Measurements from ENCODE around the gene ADARB1. TPM values are rescaled to one million over a fixed set of nuclear protein-coding genes. Genes with fewer than 3 reads are reported as not detected.

ADARB1 gene
- polyA plus RNA-seq, 1 of the 3 experiments (the other 2 are of a cell fraction): 7.8 TPM

GRCh38 chr21:45155910-45156309 lies 81.5 kb downstream of the ADARB1 start:
- Histone ChIP-seq H3K9ac (no peak overlapping the region), H3K9me2 (no peaks in the 10 kb centered on the region), H3K9me3 (no peaks in the 10 kb centered on the region), H3K79me2 (ENCODE audit: insufficient read depth) (no peaks in the 10 kb centered on the region), H3F3A (replicated peaks; ENCODE audit: insufficient read depth) (peaks cover 5% of the 10 kb centered on the region), H4K20me1 (ENCODE audit: insufficient read depth) (no peaks in the 10 kb centered on the region), H3K36me3 (replicated peaks in 1 of 2; ENCODE audit: control insufficient read depth in 1 of 2, insufficient read depth in 2 of 2, low read length in 1 of 2) (no peaks in the 10 kb centered on the region), H3K27me3 (ENCODE audit: insufficient read depth) (no peaks in the 10 kb centered on the region), H3K4me2 (no peak overlapping the region), H3K4me1 (ENCODE audit: control insufficient read depth in 1 of 2, insufficient read depth in 2 of 2, low read depth in 1 of 2, low read length in 1 of 2) (peaks cover 19 to 81% of the 10 kb centered on the region in 2 experiments), H3K4me3 (ENCODE audit: low read depth in 2 of 2, low read length in 1 of 2) (no peak overlapping the region), H2AFZ (ENCODE audit: low read depth) (no peak overlapping the region), H3K27ac (ENCODE audit: low read depth in 2 of 2, low read length in 1 of 2) (no peak overlapping the region)
- ChIA-PET CTCF (no interaction called here), POLR2A (no interaction called here)
- TF ChIP-seq NRF1 (IDR thresholded peaks at IDR 0.05; ENCODE audit: low read depth, low read length): no peak
- TF ChIP-seq PBX3 (IDR thresholded peaks at IDR 0.05): no peak
- TF ChIP-seq CHD2 (IDR thresholded peaks at IDR 0.05; ENCODE audit: low read length, partially characterized antibody): no peak
- no peak for TF ChIP-seq MXI1 (IDR thresholded peaks at IDR 0.05; ENCODE audit: low read depth, low read length)
- no peak for TF ChIP-seq JUND (IDR thresholded peaks at IDR 0.05)
- no peak for TF ChIP-seq NFIC (IDR thresholded peaks at IDR 0.05; ENCODE audit: borderline replicate concordance)
- no peak for TF ChIP-seq GABPA (IDR thresholded peaks at IDR 0.05; ENCODE audit: low read depth)
- no peak for TF ChIP-seq SIN3A (IDR thresholded peaks at IDR 0.05; ENCODE audit: borderline replicate concordance, low read depth, low read length)
- TF ChIP-seq USF1 (IDR thresholded peaks at IDR 0.05; ENCODE audit: borderline replicate concordance, low read depth): no peak
- TF ChIP-seq RCOR1 (IDR thresholded peaks at IDR 0.05; ENCODE audit: low read length): no peak
- TF ChIP-seq TCF12 (IDR thresholded peaks at IDR 0.05): no peak
- TF ChIP-seq SMC3 (IDR thresholded peaks at IDR 0.05; ENCODE audit: low read depth, low read length): no peak
- TF ChIP-seq TAF1 (IDR thresholded peaks at IDR 0.05; ENCODE audit: borderline replicate concordance, low read depth, low read length): no peak
- no peak for DNase-seq

GRCh38 chr21:45156459-45156858 lies 82.1 kb downstream of the ADARB1 start:
- H3K36me3 ChIP-seq (replicated peaks in 1 of 2; ENCODE audit: control insufficient read depth in 1 of 2, insufficient read depth in 2 of 2, low read length in 1 of 2): no peaks in the 10 kb centered on the region
- H3K4me1 ChIP-seq (ENCODE audit: control insufficient read depth in 1 of 2, insufficient read depth in 2 of 2, low read depth in 1 of 2, low read length in 1 of 2): peaks cover 19 to 83% of the 10 kb centered on the region in 2 experiments
- peak overlapping the region in 1 of 2 experiments; percentile 100; a peak in 2 of 4 replicates for H3K27ac ChIP-seq (ENCODE audit: low read depth in 2 of 2, low read length in 1 of 2)
- no peaks in the 10 kb centered on the region for H3K9me2 ChIP-seq
- no peak for TF ChIP-seq ELF1 (IDR thresholded peaks at IDR 0.05)
- no peak for TF ChIP-seq MEF2A (IDR thresholded peaks at IDR 0.05; ENCODE audit: borderline replicate concordance, low read depth)
- no peak for TF ChIP-seq GABPA (IDR thresholded peaks at IDR 0.05; ENCODE audit: low read depth)
- TF ChIP-seq IRF3 (IDR thresholded peaks at IDR 0.05; ENCODE audit: low read depth, low read length): no peak
- no peak for TF ChIP-seq RCOR1 (IDR thresholded peaks at IDR 0.05; ENCODE audit: low read length)
- no peak for TF ChIP-seq SMC3 (IDR thresholded peaks at IDR 0.05; ENCODE audit: low read depth, low read length)
- ChIA-PET POLR2A (no interaction called here), CTCF (interaction anchor here (4.1 kb wide), 1 partner anchor 16 kb away, joined by 24 read pairs; no protein-coding TSS in a partner anchor)
- no peak for DNase-seq
- H3K27me3 ChIP-seq (ENCODE audit: insufficient read depth): no peaks in the 10 kb centered on the region
- no peak overlapping the region for H2AFZ ChIP-seq (ENCODE audit: low read depth)
- H3F3A ChIP-seq (replicated peaks; ENCODE audit: insufficient read depth): peaks cover 5% of the 10 kb centered on the region
- H3K79me2 ChIP-seq (ENCODE audit: insufficient read depth): no peaks in the 10 kb centered on the region
- no peak overlapping the region for H3K4me2 ChIP-seq
- H3K4me3 ChIP-seq (ENCODE audit: low read depth in 2 of 2, low read length in 1 of 2): no peak overlapping the region
- H3K9me3 ChIP-seq: no peaks in the 10 kb centered on the region
- WGBS (ENCODE audit: low lambda C conversion rate): 87% methylated on average over 3 of the region's 3 CpGs
- H3K9ac ChIP-seq: no peak overlapping the region
- H4K20me1 ChIP-seq (ENCODE audit: insufficient read depth): no peaks in the 10 kb centered on the region
